GM12873 (cell line): ENCODE data around the gene CCNDBP1.

Experiments
- TF ChIP-seq, protein P1 (sequence below): IDR thresholded peaks from 2 replicates; pipeline ENCODE4 v1.5.1; 2012; ENCODE audit warnings: low read depth, mild to moderate bottlenecking, moderate library complexity, low read length, control low read depth; ENCODE audit not compliant: insufficient read depth; ENCODE audit errors: missing control alignments

The CCNDBP1 gene

DNA sequence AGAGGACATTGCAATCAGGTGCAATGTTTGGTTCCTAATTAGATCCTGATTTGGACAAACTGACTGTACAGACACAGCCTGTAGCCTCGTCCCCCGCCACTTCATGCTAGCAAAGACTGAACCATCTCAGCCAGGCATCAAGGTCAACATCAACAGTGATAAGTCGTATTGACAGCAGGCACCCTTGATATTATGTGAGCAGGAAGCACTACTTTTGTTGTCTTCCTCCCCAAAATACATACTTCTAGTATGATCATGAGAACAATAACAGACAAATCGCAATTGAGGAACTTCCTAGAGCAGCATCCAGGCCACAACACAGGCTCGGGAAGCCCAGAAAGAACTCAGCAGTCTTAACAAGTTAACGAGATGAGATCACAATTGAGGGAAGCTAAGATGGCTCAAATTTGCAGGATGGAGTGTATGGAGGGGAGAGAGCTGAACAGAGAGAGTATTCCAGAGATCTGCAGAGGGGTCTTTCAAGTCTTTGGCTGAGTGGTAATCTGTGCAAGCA, 61.1 kb downstream of the CCNDBP1 start:
- TF ChIP-seq, protein P1, sequence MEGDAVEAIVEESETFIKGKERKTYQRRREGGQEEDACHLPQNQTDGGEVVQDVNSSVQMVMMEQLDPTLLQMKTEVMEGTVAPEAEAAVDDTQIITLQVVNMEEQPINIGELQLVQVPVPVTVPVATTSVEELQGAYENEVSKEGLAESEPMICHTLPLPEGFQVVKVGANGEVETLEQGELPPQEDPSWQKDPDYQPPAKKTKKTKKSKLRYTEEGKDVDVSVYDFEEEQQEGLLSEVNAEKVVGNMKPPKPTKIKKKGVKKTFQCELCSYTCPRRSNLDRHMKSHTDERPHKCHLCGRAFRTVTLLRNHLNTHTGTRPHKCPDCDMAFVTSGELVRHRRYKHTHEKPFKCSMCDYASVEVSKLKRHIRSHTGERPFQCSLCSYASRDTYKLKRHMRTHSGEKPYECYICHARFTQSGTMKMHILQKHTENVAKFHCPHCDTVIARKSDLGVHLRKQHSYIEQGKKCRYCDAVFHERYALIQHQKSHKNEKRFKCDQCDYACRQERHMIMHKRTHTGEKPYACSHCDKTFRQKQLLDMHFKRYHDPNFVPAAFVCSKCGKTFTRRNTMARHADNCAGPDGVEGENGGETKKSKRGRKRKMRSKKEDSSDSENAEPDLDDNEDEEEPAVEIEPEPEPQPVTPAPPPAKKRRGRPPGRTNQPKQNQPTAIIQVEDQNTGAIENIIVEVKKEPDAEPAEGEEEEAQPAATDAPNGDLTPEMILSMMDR = no peak
